Cardiac muscle cell (in vitro differentiated cells and primary cell): Measurements from ENCODE around the gene FAHD1. TPM values are rescaled to one million over a fixed set of nuclear protein-coding genes. Genes with fewer than 3 reads are reported as not detected.
A peak's percentile ranks its signal among the peaks of the same experiment; 100 is the strongest.
"Not testable (repeated sequence)": the region's sequence is repeated elsewhere in the genome, so short reads cannot be mapped to it uniquely, and the experiment has no call there.

Experiments
- DNase-seq, 2 donors: peaks; one replicate each; pipeline versions ENCODE4 v3.0.0 to v3.0.0-alpha.2; 2010 to 2017; ENCODE audit warnings: low read depth in 1 of 2, low spot score in 1 of 2
- H3K27ac ChIP-seq: fragments of 200-600 bp; sonication (generic); 2 replicates; pipeline ENCODE4 v1.5.1; 2016
- H3K27me3 ChIP-seq: fragments of 200-600 bp; sonication (generic); 2 replicates; pipeline ENCODE4 v1.6.0; 2016; ENCODE audit warnings: control low read depth
- H3K36me3 ChIP-seq: fragments of 200-600 bp; sonication (generic); 2 replicates; pipeline ENCODE4 v1.5.1; 2016; ENCODE audit warnings: control low read depth
- H3K4me1 ChIP-seq: fragments of 200-600 bp; sonication (generic); 2 replicates; pipeline ENCODE4 v1.8.1; 2017; ENCODE audit warnings: low read depth, mild to moderate bottlenecking, mixed run types
- H3K4me3 ChIP-seq: fragments of 200-600 bp; sonication (generic); 2 replicates; pipeline ENCODE4 v1.5.1; 2016; ENCODE audit warnings: mild to moderate bottlenecking
- H3K9me3 ChIP-seq: fragments of 200-600 bp; sonication (generic); 2 replicates; pipeline ENCODE4 v1.5.1; 2017; ENCODE audit warnings: low read depth, mild to moderate bottlenecking, control low read depth
- CTCF ChIP-seq: IDR thresholded peaks from 2 replicates; pipeline ENCODE4 v1.5.1; 2012; ENCODE audit warnings: low read depth, mild to moderate bottlenecking, low read length
- polyA plus RNA-seq: library from polyadenylated mRNA; unstranded; fragments of >200 nt; fragmentation: Nextera tagmentation; extraction: Ambion mirVana; gene quantifications from 2 replicates; pipeline ENCODE4 v1.2.1, GENCODE V29; 2016
- total RNA-seq: library from RNA; depleted of rRNA; stranded (reverse); fragments of >200 nt; gene quantifications from 2 replicates; pipeline ENCODE4 v1.2.3, GENCODE V29; 2016

Gene FAHD1
- total and polyA plus RNA-seq, 2 experiments from 2014 or later = 55.3 to 73.5 TPM

DNA sequence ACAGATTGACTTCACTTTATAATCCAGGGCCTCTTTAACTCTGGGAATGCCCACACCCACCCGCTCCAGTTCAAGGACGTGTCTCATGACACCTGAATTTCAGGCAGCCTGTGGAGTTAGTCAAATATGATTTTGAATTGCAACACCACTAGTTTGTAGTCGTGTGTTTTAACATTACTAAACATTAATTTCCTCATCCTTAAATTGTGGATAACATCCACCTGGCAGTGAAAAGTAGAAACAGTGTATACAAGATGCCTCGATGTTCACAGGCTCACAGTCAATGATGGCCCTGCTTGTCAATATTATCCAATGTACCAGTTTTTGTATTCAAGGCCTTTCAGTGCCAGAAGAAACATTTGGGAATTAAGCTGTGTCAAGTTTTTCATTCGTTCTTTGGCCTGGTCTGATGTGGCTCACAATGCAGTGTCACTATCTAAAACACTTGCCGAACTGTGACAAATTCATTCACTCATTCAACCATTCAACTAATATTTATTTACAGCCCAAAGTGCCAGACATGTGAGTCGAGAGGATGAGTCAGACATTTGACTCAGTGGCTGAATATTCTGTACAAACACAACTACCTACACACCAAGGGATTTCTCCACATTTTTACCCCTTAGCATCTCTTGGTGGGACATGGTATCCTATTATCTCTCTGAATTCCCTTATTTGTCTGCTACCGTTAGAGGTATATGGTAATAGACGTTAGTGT lies 43.5 kb downstream of the FAHD1 start:
- DNase-seq = peak in 1 of 2 donors; percentile 23
- no peak overlapping the region for H3K27ac ChIP-seq

GRCh38 chr16:1871974-1872635 lies 45.1 kb downstream of the FAHD1 start, which contains the start of gene MEIOB:
Gene MEIOB (minus strand): TSS chr16:1872164. CDS start chr16:1868175, 3,989 bp downstream.
- peak; percentile 24 to 59 for DNase-seq
- H3K27ac ChIP-seq = no peak within 1 kb of the TSS

More for the DNA sequence above, 43.5 kb downstream of the FAHD1 start:
- H3K4me3 ChIP-seq = no peak overlapping the region
- H3K36me3 ChIP-seq = no peaks in the 10 kb centered on the region
- H3K27me3 ChIP-seq = peaks cover 52% of the 10 kb centered on the region
- no peaks in the 10 kb centered on the region for H3K9me3 ChIP-seq
- no peak for TF ChIP-seq CTCF
- no peaks in the 10 kb centered on the region for H3K4me1 ChIP-seq

DNA sequence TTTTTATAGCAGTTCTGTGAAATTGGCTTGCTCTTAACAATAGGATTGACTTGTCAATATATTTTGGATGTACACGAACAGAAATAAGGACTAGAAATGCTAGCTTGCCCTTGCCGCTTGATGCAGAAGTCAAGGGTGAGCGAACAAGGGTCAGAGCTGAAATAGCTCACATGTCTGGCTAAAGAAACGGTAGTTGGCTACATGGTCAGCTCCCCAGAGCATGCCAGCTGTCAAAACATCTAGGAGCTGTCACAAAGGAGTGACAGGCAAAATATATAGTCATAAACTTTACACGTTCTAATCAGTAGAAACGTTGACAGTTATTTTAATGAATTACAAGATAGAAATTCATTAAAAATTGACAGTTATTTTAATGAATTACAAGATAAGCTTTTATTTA lies 47.8 kb downstream of the FAHD1 start:
- Histone ChIP-seq H3K27ac (no peak overlapping the region), H3K4me1 (no peaks in the 10 kb centered on the region), H3K9me3 (no peaks in the 10 kb centered on the region), H3K4me3 (no peak overlapping the region), H3K36me3 (no peaks in the 10 kb centered on the region), H3K27me3 (peaks cover 63% of the 10 kb centered on the region)
- no peak for TF ChIP-seq CTCF
- DNase-seq = no peak

More at GRCh38 chr16:1871974-1872635, 45.1 kb downstream of the FAHD1 start, which contains the start of gene MEIOB:
- H3K4me3 ChIP-seq = peak within 1 kb of the TSS; percentile 1
- H3K36me3 ChIP-seq = no peaks in the 10 kb centered on the region
- TF ChIP-seq CTCF = no peak
- no peaks in the 10 kb centered on the region for H3K9me3 ChIP-seq
- peaks cover 47% of the 10 kb centered on the region for H3K27me3 ChIP-seq
- H3K4me1 ChIP-seq = no peaks in the 10 kb centered on the region

GRCh38 chr16:1876066-1876465 lies 49.1 kb downstream of the FAHD1 start:
- not testable (repeated sequence) for H3K4me3 ChIP-seq, H3K4me1 ChIP-seq, DNase-seq, H3K27ac ChIP-seq, H3K36me3 ChIP-seq, H3K9me3 ChIP-seq
- peaks cover 59% of the 10 kb centered on the region for H3K27me3 ChIP-seq

- peaks cover 59% of the 10 kb centered on the region for H3K27me3 ChIP-seq
- H3K4me3 ChIP-seq = no peak overlapping the region
- DNase-seq = no peak
These were observed 49.5 kb downstream of the FAHD1 start for GRCh38 chr16:1876468-1876867.

More at GRCh38 chr16:1876468-1876867, 49.5 kb downstream of the FAHD1 start:
- H3K36me3 ChIP-seq = no peaks in the 10 kb centered on the region
- TF ChIP-seq CTCF = no peak
- no peaks in the 10 kb centered on the region for H3K9me3 ChIP-seq
- no peak overlapping the region for H3K27ac ChIP-seq
- no peaks in the 10 kb centered on the region for H3K4me1 ChIP-seq
